Central memory CD4-positive, alpha-beta T cell (primary cell): ENCODE data around the gene ZBTB16.

Source experiments
- DNase-seq: peaks from one replicate; pipeline ENCODE4 v3.0.0; 2022

The ZBTB16 gene

DNA sequence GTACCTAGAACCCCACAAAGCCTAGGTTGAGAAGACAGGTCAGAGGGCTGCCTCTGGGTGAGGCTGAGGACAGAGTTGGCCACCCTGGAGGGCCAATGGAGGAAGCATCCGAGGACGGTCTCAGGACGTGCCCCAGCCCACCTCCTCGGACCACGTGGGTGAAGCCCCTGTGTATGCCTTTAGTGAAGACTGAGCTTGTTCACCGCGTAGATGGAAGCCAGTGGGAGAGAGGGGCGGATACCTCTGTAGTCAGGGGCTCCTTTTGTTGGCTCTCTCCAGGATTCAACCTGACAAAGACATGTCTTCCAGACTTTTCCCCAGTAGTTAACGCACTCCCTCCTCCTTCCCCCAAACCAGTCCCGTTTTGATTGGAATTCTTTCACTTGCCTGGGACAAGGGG lies 110.7 kb downstream of the ZBTB16 start:
- DNase-seq = no peak

DNA sequence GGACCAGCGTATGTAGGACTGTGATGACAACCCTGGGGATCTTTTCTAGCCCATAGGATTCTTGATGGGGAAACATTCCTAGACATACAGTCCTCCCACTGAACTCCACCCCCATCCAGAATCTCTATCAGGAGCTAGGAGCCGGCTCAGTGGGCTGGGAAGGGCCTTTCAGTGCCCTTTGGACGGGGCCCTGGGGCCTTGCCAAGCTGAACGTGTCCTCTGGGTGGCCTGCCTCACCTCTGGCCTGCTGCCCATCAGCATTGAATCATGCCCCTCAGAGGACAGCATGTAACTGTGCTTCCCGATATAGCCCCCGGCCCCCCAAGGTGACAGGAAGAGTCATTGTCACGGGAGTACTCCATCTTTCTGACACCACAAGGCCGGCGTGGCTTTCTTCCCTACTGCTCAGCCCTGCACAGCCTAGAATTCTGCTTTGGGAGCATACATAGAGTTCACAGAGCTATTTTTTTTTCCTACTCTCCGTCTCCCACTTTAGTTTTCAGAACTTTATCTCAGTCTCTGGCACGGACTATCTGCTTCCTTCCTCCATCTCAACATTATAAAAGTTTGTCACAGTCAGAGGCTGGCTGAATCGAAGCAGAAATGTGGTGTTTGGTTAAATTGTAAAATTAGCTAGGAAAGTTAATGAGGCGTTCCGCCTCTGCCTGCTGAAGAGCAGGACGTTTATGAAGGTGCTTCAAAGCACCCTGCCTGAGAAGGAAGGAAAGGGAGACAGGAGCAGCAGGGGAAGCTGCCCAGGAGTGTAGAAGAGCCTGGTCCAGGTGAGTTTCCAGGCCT lies 111.9 kb downstream of the ZBTB16 start:
- no peak for DNase-seq

DNA sequence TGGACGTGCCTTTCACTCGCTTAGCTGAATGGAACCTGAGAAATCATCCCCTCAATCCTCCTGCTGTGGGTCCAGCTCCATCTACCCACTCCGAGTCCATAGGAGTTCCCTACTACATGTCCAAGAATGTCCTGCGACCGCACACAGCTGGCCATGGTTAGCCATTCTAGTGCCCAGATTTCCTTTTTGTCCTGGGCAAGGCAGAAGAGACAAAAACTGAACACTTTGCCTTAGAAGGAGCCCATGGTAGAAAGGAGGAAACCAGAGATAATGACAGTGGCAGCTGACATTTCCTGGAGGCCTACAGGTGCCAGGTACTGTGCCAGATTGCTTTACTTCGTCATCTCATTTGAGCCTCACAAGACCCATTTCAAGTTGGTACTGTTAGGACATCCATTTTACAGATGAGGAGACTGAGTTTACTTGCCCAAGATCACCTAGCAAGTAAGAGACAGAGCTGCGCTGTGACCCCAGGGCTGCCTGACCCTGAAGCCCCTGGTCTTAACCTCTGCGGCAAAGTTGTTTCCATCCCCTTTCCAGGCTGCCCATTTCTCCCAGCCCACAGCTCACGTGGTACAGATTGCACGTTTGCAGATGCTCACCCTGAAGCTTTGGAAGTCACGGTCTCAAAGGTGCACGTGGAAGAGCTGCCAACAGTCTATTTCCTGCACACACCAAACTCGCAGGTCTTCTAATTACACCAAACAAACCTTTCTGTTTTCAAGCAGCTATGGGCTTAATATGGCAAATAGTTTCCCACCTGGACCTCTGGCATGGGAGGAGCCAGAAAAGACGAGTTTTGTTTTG lies 112.7 kb downstream of the ZBTB16 start:
- no peak for DNase-seq

DNA sequence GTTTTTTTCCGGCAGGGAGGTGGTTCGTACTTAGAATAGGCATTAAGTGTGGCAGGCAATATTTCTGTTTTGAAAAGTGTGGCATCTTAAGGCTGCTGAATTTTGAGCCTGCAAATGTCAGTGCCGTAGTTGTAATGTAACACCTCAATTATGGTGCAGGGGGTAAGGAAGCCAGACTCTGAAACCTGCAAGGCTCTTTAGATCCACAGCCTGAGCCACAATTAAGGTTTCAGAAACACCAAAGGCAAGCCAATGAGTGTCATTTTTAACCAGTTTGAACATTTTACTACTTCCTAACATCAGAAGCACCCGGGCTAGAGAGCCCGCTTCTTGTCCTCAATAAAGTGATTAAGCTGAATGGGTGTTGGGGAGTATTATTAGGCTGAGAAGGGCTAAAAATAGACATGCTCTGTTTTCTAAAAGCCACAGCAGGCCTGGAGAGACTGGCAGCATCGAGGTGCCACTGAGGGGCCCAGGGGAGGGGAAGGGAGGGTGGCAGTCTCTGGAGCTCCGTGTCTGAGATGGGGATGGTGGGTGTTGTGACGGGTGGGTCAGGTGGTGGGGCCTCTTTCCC lies 113.4 kb downstream of the ZBTB16 start:
- peak; percentile 24 for DNase-seq

DNA sequence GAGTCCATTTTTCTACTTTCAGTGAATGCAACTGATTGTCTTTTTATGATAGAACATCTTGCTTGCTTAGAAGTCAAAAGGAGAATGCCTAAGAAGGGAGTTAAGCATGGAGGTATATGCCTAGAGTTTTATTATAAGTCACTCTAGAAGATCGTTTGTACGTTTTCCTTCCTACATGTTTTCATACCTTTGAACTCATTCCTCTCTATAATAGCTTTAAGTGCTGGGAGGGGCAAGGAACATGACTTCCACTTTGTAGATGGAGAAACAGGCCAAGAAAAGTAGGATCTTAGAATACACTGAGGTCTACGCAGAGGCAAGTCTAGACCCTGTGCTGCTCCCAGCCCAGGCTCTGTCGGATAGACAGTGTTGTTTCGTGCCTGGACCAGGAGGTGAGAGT lies 114.3 kb downstream of the ZBTB16 start:
- DNase-seq = no peak

DNA sequence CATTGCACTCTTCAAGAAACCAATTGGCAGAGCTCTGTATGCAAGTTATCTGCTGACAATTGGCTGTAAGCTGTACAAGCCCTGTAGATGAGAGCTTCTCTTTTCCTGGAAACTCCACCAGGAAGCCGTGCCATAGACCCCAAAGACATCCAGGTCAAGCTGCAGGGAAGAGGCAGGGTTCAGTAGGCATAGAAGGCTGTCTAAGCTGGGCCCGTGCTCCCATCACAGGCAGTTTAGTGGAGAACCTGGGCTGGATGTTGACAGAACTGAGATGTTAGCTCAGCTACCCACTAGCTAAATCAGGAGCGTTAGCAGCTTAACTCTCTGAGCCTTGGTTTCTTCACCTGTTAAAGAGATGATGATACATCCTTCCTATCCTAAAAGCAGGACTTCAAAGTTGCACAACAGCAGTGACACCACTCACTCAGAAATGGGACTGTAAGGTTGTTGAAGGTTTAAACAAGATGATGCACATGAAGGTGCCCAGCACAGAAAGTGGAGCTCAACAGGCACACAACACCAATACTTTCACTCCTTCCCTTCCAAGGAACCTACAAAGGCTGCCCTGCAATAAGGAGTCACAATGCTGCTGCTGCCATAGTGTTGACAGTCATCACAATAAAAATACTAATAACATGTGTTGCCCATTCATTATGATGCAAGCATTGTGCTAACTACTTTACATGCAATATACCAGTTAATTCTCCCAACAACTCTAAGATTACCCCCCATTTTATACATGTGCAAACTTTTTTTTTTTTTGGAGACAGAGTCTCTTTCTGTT lies 115.4 kb downstream of the ZBTB16 start:
- no peak for DNase-seq

DNA sequence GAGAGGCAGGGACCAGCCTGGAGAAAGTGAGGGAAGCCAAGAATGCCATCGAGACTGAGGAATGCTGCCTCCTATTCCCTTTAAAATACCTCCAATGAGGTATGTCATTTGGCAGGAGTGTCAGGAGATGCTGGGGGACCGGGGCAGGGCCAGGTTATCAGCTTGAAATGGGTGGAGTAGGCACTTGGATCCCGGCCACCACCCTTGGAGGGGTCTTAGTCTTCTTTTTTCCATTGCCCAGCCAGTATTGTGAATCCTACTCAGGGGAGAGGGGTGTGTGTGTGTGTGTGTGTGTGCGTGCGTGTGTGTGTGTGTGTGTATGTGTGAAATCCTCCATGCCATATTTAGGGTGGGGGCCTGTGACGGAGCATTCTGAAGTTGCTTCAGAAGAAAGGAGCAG lies 116.2 kb downstream of the ZBTB16 start:
- DNase-seq = no peak

DNA sequence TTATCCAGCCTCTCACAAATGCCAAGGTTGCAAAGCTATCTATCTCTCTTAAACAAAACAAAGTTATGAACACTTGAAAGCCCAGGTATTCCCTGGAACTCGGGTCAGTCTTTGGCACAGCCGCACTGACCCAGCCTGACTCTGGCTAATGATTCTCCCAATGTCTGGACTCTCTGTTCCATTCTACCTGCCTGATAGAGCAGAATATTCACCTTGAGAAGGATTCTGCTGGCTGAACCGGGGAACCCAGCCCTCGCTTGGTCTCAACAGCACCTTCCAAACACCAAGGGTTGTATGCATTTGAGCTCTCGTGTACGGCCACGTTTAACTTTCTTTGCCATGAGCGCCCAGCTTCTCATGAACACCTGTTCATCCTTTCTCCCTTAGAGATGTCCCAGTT lies 116.8 kb downstream of the ZBTB16 start:
- DNase-seq = no peak

DNA sequence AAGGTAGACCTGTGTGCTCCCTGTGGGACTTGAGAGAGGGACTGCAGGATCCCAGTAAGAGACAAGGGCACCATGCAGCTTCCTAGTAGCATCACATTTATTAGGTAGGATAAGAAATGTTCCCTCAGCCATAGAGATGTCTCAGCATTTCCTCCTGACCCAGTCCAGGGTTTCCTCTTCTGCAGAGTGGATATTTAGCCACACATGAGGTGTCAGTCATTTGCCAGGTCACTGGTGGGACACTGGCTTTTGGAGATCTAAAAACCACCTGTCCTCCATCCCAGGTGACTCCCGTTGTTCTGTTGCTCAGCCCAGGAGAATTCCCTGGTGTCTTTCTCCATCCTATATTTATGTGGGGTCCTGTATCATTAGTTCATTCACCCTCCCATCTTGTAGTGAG lies 119.1 kb downstream of the ZBTB16 start:
- DNase-seq = no peak

DNA sequence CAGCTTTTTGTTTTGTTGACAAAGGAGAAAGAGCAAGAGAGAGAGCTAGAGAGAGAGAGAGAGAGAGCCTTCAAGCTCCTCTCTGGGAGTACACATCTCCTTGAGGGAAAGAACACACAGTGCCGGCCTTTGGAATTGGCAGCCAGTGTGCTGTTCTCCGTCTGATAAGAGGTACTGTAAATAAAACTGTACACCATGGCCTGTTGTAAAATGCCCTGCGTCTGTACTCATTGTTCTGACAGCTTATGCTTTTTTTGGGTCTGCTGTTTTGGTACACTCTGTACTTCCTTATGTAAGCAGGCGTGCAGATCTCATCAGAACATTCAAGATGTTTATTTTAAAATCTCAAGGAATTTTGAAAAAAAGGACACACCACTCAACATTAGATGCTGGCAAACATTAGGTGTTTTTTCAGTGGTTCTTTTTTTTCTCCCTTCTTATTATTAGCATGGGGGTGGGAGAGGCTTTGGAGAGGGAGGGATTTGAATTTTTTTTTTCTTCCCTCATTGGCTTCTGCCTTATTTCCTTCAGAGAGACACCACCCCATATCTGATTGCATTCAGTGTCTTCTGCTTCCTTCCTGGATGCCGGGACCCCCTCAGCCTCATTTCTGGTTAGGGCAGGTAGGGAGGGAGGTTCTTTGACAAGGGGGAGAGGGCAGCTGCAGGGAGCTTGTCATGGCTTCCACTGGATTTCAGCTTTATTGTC lies 119.9 kb downstream of the ZBTB16 start:
- DNase-seq = no peak

DNA sequence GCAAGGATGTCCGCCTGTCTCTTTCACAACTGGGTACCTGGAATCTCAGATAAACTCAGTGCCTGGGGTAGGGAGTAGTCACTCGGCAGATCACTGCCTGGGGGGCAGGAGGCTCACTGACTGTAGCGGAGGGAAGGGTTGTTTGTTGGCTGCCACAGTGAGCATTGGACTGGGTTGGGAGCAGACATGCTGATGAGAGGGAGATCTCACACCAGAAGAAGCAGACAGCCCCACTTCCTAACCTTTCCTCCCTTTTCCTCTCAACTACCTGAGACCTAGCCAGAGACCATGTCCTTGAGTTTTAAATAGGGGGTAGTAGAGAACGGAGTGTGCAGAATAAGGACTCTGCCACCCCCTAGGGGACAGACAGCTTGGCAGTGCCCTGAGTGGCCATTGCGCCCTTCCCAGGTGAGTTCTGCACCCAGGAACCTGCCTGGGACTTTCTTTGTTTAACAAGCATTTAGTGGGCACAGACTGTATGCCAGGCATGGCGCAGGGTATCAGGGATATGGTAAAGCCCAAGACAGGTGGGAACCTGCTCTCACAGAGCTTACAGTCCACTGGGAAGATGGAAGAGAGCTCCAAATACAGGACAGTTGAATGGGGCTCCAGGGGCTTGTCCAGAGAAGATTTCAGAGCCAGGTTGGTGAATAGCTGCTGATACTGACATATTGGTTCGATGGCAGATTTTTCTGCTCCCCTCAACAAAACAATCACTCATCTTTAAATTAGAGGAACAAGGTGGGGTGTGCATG lies 121.0 kb downstream of the ZBTB16 start:
- no peak for DNase-seq

DNA sequence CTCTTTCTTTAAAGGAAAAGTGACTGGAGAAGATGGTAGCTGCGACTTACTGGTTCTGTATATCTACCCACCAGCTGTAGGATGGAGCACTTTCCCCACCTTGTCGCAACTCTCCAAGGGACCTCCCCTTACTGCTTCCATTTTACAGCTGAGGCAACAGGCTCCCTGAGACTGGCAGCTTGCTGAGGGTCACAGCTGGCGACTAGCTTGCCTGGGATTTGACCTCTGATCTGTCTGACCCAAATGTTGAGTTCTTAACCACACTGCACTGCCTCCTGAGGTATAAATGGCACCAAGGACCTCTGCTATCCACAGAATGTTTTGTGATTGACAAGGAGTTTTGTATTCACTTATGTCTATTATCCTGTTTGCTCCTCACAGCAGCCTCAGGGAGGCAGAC lies 121.7 kb downstream of the ZBTB16 start:
- no peak for DNase-seq

DNA sequence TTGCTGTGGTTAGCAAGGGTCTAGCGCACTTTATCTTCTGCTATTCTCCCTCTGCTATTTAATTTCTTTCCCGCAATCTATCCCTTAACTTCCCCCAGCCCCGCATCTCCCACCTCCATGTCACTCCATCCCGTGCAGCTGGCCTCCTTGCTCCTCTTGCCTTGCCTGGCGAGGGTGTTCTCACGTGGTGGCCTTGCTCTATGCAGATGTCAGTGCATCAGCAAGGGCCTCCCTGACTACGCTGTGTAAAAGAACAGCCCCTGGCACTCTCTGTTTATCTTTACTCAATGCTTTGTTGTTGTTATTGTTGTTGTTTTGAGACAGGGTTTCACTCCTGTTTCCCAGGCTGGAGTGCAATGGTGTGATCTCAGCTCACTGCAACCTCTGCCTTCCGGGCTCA lies 122.2 kb downstream of the ZBTB16 start:
- no peak for DNase-seq

DNA sequence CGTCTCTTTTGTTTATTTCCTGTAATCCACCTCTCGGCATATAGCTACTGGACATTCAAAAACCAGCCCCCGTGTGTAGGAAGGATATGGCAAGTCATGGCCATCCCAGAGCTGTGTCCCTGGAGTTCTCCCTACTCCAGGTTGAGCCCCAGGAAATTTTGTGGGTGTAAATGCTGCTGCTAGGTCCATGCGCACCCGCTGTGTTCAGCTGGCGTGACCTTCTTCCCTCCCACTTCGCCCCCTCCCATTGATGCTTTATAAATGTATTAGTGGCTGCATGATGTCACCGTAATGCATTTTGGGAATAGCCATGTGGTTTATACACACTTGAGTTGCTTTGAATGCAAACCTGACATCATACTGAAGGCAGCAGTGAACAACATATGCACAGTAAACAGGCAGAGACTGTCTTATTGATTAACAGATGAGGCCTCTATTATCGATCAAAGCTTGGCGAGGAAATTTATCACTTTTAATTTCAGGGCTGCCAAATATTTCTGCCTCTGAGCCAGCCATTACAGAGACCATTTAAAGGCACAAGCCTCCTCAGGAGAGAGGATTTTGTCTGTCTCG lies 123.0 kb downstream of the ZBTB16 start:
- DNase-seq = no peak

DNA sequence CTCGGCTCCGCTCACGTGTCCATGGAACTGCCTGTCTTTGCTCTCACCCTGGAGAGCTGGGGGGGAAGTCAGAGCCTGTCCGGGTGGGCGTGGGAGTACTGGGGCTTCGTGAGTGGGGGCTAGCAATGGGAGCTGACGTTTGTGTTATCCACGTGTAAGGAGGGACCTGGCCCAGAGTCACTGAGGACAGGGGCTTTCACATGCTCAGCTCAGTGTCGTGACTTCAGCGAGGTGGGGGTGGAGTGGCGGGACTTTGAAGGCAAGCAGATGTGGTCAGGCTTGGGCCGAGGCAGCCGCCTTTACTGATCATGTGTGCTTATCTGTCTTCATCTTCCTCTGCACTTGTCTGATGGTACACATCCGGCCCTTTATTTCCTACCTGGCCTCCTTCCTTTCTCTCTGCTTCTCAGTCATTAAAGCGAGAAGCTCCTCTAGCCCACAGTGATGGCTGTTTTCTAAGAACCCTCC lies 123.6 kb downstream of the ZBTB16 start:
- peak; percentile 76 for DNase-seq

DNA sequence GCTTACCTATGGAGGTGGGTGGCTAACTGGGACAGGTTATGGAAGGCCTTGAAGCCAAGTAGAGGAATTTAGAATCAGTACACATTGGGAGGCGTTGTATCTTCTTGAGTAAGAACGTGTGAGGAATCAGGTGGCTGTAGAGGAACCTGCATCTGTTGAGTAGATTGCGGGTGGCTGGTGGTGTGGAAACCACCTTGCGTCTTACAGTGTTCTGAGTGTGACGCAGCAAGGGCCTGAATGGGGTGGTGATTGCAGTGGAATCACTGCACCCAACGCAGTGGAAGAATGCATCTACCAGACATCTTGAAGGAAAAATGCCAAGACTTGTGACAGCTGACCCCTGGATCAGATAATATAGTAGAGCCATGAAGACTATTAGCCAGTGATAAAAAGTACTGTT lies 125.9 kb downstream of the ZBTB16 start:
- no peak for DNase-seq

DNA sequence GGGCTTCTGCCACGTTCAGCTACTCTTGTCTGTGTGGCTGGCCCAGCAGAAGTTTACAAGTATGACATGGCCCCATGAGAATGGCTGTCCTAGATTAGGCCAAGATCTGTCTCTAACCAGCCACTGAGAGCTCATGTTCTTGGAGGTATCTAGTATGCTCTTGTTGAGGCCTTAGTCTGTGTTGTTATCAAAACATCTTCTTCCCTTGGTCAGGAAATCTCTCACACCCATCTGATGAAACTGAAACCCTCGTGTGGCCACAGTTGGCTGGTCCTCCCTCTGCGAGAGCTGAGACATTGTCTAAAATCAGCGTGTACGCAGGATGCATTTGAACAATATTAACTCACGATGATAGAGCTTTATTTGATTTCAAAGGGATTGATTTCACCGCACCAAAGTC lies 127.7 kb downstream of the ZBTB16 start:
- no peak for DNase-seq

DNA sequence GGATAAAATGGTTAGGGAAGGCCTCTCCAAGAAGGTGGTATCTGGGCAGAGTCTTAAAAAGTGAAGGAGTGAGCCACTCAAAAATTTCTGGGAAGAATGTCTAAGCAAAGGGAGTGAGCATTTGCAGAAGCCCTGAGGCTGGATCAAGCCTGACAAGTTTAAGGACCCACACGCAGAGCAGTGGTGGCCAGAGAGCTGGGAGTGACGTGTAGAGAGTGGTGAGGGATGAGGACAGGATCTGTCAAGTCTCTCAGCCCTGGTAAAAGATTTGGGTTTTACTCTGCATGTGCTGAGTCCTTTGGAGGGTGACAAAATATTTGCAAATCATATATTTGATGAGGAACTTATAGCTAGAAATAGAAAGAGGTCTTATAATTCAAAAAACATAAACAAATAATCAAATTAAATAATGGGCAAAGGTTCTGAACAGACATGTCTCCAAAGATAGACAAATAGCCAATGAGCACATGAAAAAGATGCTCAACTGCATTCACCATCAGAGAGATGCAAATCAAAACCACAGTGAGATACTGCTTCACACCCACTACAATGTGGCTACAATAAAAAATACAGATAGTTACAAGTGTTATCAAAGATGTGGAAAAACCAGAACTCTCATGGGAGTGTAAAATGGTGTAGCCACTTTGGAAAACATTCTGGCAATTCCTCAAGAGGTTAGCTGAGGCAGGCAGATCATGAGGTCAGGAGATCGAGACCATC lies 129.5 kb downstream of the ZBTB16 start:
- no peak for DNase-seq

DNA sequence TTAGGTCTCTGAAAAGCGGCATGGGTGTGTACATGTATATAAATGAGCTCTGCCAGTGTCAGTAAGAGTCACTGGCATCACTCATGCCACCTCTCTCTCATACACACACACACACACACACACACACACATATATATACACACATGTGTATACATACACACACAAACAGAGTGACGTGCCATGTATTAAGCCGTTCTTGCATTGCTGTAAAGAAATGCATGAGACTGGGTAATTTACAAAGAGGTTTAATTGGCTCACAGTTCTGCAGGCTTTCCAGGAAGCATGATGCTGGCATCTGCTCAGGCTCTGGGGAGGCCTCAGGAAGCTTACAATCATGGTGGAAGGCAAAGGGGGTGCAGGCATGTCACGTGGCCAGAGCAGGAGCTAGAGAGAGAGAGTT lies 131.1 kb downstream of the ZBTB16 start:
- no peak for DNase-seq

DNA sequence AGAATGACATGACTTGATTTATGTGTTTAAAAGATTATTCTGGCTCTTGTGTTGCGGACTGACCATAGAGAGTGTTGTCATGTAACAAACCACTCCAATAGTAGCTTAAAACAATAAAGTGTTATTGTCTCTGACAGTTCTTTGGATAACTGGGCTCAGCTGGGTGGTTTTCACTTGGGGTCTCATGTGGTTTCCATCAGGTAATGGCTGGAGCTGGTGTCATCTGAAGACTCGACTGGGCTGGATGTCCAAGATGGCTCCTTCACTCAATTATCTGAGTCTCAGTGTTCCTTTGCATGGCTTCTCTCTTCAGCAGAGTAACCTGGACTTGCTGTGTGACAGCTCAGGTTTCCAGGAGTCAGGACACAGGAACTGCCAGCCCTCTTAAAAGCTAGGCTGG lies 132.4 kb downstream of the ZBTB16 start:
- no peak for DNase-seq
